Keratinocyte (primary cell): ENCODE measurements around the gene TMPRSS4. TPM values are rescaled to one million over a fixed set of nuclear protein-coding genes. Genes with fewer than 3 reads are reported as not detected.

Experiments used
- DNase-seq: peaks from one replicate; pipeline ENCODE4 v3.0.0-alpha.2; 2011; ENCODE audit warnings: low read depth, missing footprints, low spot score
- FAIRE-seq: peaks from 2 replicates; lab custom pipeline; 2011; peaks lifted over from hg19 to GRCh38; lab: Jason Lieb, UNC
- H2AFZ ChIP-seq: 2 replicates; pipeline ENCODE4 v1.6.0; 2012; ENCODE audit warnings: low read length, control low read depth, inconsistent platforms; ENCODE audit not compliant: control insufficient read depth
- H3K27ac ChIP-seq: 2 replicates; pipeline ENCODE4 v1.5.1; 2011; ENCODE audit warnings: low read length; ENCODE audit not compliant: control insufficient read depth, insufficient read depth
- H3K27me3 ChIP-seq: 3 replicates; pipeline ENCODE4 v1.6.0; 2011; ENCODE audit warnings: low read length; ENCODE audit not compliant: control insufficient read depth, insufficient read depth; ENCODE audit errors: extremely low read depth
- H3K36me3 ChIP-seq, 2 experiments: 2 replicates in 1 of 2; 3 replicates in 1 of 2; pipeline ENCODE4 v1.5.1; 2011; ENCODE audit warnings: low read length in 2 of 2, mild to moderate bottlenecking in 1 of 2; ENCODE audit not compliant: control insufficient read depth in 2 of 2, insufficient read depth in 2 of 2; ENCODE audit errors: extremely low read depth in 1 of 2
- H3K4me1 ChIP-seq: 3 replicates; pipeline ENCODE4 v1.5.1; 2011; ENCODE audit warnings: low read length; ENCODE audit not compliant: control insufficient read depth, insufficient read depth; ENCODE audit errors: extremely low read depth
- H3K4me2 ChIP-seq: 3 replicates; pipeline ENCODE4 v1.6.0; 2011; ENCODE audit warnings: low read depth, low read length; ENCODE audit not compliant: control insufficient read depth, insufficient read depth; ENCODE audit errors: extremely low read depth
- H3K4me3 ChIP-seq, 3 experiments: fragments of 200-600 bp in 1 of 3; sonication (generic) in 1 of 3; 2 replicates in 2 of 3; 3 replicates in 1 of 3; pipeline ENCODE4 v1.5.1; 2011 to 2016; ENCODE audit warnings: low read length in 3 of 3, mild to moderate bottlenecking in 3 of 3, control low read depth in 2 of 3, inconsistent platforms in 1 of 3, low read depth in 1 of 3, mixed read lengths in 1 of 3, mixed run types in 1 of 3, moderate library complexity in 1 of 3; ENCODE audit not compliant: control insufficient read depth in 2 of 3, insufficient read depth in 2 of 3; ENCODE audit errors: extremely low read depth in 1 of 3
- H3K79me2 ChIP-seq: 2 replicates; pipeline ENCODE4 v1.6.0; 2012; ENCODE audit warnings: low read length; ENCODE audit not compliant: control insufficient read depth, insufficient read depth
- H3K9ac ChIP-seq: 3 replicates; pipeline ENCODE4 v1.6.0; 2011; ENCODE audit warnings: low read length; ENCODE audit not compliant: control insufficient read depth, insufficient read depth; ENCODE audit errors: extremely low read depth
- H3K9me1 ChIP-seq: 3 replicates; pipeline ENCODE4 v1.6.0; 2011; ENCODE audit warnings: low read length; ENCODE audit not compliant: control insufficient read depth, insufficient read depth; ENCODE audit errors: extremely low read depth
- H3K9me3 ChIP-seq: 2 replicates; pipeline ENCODE4 v1.5.1; 2012; ENCODE audit warnings: low read depth, low read length; ENCODE audit not compliant: control insufficient read depth
- H4K20me1 ChIP-seq: 3 replicates; pipeline ENCODE4 v1.6.0; 2011; ENCODE audit warnings: low read length; ENCODE audit not compliant: control insufficient read depth, insufficient read depth; ENCODE audit errors: extremely low read depth
- EZH2 ChIP-seq: IDR thresholded peaks from one replicate; pipeline ENCODE4 v1.6.1; 2012; ENCODE audit warnings: inconsistent platforms, mild to moderate bottlenecking, low read length, moderate library complexity
- dilution Hi-C: fragments of 300-500 bp; cut with MboI; formaldehyde crosslinking; loops from one replicate; pipeline ENCODE4 v1.7.0; 2020; ENCODE audit warnings: low sequenced_read_pairs; ENCODE audit not compliant: extremely low pct_ligation_motif_present
- polyA plus RNA-seq, 5 experiments: library from polyadenylated mRNA; depleted of rRNA in 3 of 5; stranded (reverse) in 3 of 5; stranded (forward) in 1 of 5; unstranded in 1 of 5; fragments of >200 nt; gene quantifications; 1 replicate in 1 of 5; 2 replicates in 3 of 5; 3 replicates in 1 of 5; pipeline versions ENCODE4 v1.2.1 to v1.2.3, GENCODE V29; 2011 to 2012; ENCODE audit warnings: missing spikeins in 2 of 5, low read depth in 1 of 5, low replicate concordance in 1 of 5
- TF ChIP-seq, protein P1 (sequence below), 3 experiments: IDR thresholded peaks in 1 of 3; conservative IDR thresholded peaks in 1 of 3; optimal IDR thresholded peaks in 1 of 3; 2 replicates in 2 of 3; 3 replicates in 1 of 3; pipeline versions ENCODE3 to v1.5.1; 2011; ENCODE audit warnings: low read length in 3 of 3, mild to moderate bottlenecking in 3 of 3, moderate library complexity in 2 of 3, control low read depth in 1 of 3, inconsistent platforms in 1 of 3; ENCODE audit not compliant: insufficient read depth in 2 of 3; ENCODE audit errors: extremely low read depth in 1 of 3

TMPRSS4 gene
- polyA plus RNA-seq, 1 donor (not counting 4 experiments of a cell fraction or from before 2014, with no cell fraction given): 1.2 TPM

DNA sequence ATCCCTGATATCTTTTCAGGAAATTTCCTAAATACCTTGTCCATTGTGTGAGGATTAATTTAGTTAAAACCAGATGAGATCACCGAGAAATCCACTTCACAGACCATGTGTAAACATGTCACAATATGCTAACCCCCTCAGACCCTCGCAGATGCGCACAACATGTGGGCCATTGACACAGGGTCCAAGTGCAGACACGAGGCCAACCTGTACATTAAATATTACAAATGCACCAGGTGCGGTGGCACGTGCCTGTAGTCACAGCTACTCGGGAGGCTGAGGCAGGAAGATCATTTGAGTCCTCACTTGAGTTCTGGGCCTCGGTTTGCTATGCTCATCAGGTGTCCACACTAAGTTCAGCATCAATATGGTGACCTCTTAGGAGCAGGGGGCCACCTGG is 9.9 kb upstream of the TMPRSS4 start:
- H3K9me3 ChIP-seq: no peaks in the 10 kb centered on the region

DNA sequence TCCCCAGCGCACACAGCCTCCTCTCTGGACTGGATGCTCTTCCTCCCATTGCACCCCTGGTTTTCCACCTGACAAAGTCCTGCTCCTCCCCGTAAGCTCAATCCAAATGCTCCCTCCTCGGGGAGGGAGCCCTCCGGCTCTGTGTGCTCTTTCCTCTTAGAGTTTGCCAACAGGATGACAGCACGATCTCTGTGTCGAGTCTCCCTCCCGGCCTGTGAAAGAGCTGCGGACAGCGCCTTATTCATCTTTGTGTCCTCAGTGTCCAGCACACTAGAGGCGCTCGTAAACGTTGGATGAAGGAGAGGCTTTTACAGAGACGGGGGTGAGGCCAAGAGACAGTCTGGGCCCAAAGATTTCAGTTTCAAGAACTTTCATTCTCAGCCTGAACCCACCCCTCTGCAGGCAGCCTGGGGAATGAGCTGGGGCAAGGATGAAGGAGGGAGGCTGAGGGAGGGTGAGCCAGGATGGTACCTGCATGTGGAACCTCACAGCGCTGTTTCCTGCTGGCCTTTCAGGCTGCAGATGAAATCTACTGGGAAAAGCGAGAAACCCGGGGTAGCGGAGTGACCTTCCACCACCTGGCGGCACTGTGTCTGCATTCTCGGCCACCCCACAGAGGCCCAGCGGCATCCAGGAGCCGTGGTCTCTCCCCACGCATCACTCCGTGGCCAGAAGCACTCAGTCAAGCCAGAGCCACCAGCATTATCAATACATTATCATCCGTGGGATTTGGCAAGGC is 8.5 kb upstream of the TMPRSS4 start:
- no peaks in the 10 kb centered on the region for H3K9me3 ChIP-seq
- H3K27me3 ChIP-seq: no peaks in the 10 kb centered on the region
- no peak overlapping the region for H3K4me2 ChIP-seq
- no peaks in the 10 kb centered on the region for H3K36me3 ChIP-seq
- TF ChIP-seq, protein P1, sequence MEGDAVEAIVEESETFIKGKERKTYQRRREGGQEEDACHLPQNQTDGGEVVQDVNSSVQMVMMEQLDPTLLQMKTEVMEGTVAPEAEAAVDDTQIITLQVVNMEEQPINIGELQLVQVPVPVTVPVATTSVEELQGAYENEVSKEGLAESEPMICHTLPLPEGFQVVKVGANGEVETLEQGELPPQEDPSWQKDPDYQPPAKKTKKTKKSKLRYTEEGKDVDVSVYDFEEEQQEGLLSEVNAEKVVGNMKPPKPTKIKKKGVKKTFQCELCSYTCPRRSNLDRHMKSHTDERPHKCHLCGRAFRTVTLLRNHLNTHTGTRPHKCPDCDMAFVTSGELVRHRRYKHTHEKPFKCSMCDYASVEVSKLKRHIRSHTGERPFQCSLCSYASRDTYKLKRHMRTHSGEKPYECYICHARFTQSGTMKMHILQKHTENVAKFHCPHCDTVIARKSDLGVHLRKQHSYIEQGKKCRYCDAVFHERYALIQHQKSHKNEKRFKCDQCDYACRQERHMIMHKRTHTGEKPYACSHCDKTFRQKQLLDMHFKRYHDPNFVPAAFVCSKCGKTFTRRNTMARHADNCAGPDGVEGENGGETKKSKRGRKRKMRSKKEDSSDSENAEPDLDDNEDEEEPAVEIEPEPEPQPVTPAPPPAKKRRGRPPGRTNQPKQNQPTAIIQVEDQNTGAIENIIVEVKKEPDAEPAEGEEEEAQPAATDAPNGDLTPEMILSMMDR (optimal IDR thresholded peaks at IDR 0.05 in 1 of 3, IDR thresholded peaks at IDR 0.05 in 1 of 3, conservative IDR thresholded peaks at IDR 0.05 in 1 of 3; ENCODE audit: extremely low read depth in 1 of 3, insufficient read depth in 2 of 3, low read length in 3 of 3): no peak
- no peak for TF ChIP-seq EZH2
- dilution Hi-C loops: no loop called here
- H3K9ac ChIP-seq: no peak overlapping the region
- no peaks in the 10 kb centered on the region for H4K20me1 ChIP-seq
- FAIRE-seq (no peak), DNase-seq (no peak)
- H3K27ac ChIP-seq: no peak overlapping the region
- no peak overlapping the region for H2AFZ ChIP-seq
- H3K9me1 ChIP-seq: no peaks in the 10 kb centered on the region
- peaks cover 2% of the 10 kb centered on the region for H3K4me1 ChIP-seq
- H3K4me3 ChIP-seq: no peak overlapping the region
- H3K79me2 ChIP-seq: no peaks in the 10 kb centered on the region

More for the DNA sequence above, 9.9 kb upstream of the TMPRSS4 start:
- no peak for FAIRE-seq
- dilution Hi-C loops: no loop called here
- H3K4me3 ChIP-seq: no peak overlapping the region
- no peak for DNase-seq
- no peak overlapping the region for H3K9ac ChIP-seq
- no peak overlapping the region for H2AFZ ChIP-seq
- TF ChIP-seq, protein P1 (optimal IDR thresholded peaks at IDR 0.05 in 1 of 3, IDR thresholded peaks at IDR 0.05 in 1 of 3, conservative IDR thresholded peaks at IDR 0.05 in 1 of 3; ENCODE audit: extremely low read depth in 1 of 3, insufficient read depth in 2 of 3, low read length in 3 of 3): no peak
- no peak for TF ChIP-seq EZH2
- no peaks in the 10 kb centered on the region for H3K36me3 ChIP-seq
- H3K79me2 ChIP-seq: no peaks in the 10 kb centered on the region
- H3K27me3 ChIP-seq: no peaks in the 10 kb centered on the region
- H3K4me2 ChIP-seq: no peak overlapping the region
- H3K9me1 ChIP-seq: no peaks in the 10 kb centered on the region
- H3K4me1 ChIP-seq: peaks cover 2% of the 10 kb centered on the region
- H3K27ac ChIP-seq: no peak overlapping the region
- H4K20me1 ChIP-seq: no peaks in the 10 kb centered on the region
